ENCODE measurements around the gene CCDC85C.
A peak's percentile ranks its signal among the peaks of the same experiment; 100 is the strongest.

The CCDC85C gene

GRCh38 chr14:99568567-99569560 lies 35.1 kb downstream of the CCDC85C start:
- Histone ChIP-seq H3K4me2 (peak overlapping the region; percentile 26), H3K4me1 (ENCODE audit: low read depth, poor library complexity, severe bottlenecking) (peaks cover 29% of the 10 kb centered on the region), H3K27ac (peak overlapping the region; percentile 32; the same call in 1 of the 2 replicates), H3K79me2 (ENCODE audit: insufficient read depth, low read depth) (no peaks in the 10 kb centered on the region), H3K27me3 (ENCODE audit: insufficient read depth, low read depth) (no peaks in the 10 kb centered on the region), H3K4me3 (IDR thresholded peaks at IDR 0.05; ENCODE audit: insufficient read depth, low read depth, low read length) (no peak overlapping the region), H4K20me1 (ENCODE audit: insufficient read depth) (no peaks in the 10 kb centered on the region), H2AFZ (ENCODE audit: low read depth) (no peak overlapping the region), H3K9ac (no peak overlapping the region), H3K36me3 (ENCODE audit: insufficient read depth) (no peaks in the 10 kb centered on the region)
- no peak for TF ChIP-seq CTCF (conservative IDR thresholded peaks at IDR 0.05; ENCODE audit: low read depth, low read length)

- Histone ChIP-seq H3K79me2 (ENCODE audit: insufficient read depth, low read depth) (no peaks in the 10 kb centered on the region), H3K36me3 (ENCODE audit: insufficient read depth) (no peaks in the 10 kb centered on the region), H4K20me1 (ENCODE audit: insufficient read depth) (no peaks in the 10 kb centered on the region), H3K27me3 (ENCODE audit: insufficient read depth, low read depth) (no peaks in the 10 kb centered on the region), H3K4me3 (IDR thresholded peaks at IDR 0.05; ENCODE audit: insufficient read depth, low read depth, low read length) (no peak overlapping the region), H3K4me1 (ENCODE audit: low read depth, poor library complexity, severe bottlenecking) (peaks cover 29% of the 10 kb centered on the region), H2AFZ (ENCODE audit: low read depth) (no peak overlapping the region), H3K27ac (no peak overlapping the region), H3K9ac (no peak overlapping the region), H3K4me2 (no peak overlapping the region)
- TF ChIP-seq CTCF (conservative IDR thresholded peaks at IDR 0.05; ENCODE audit: low read depth, low read length): no peak
Observed at GRCh38 chr14:99566390-99567354, 37.3 kb downstream of the CCDC85C start.

- Histone ChIP-seq H3K36me3 (ENCODE audit: insufficient read depth) (no peaks in the 10 kb centered on the region), H3K79me2 (ENCODE audit: insufficient read depth, low read depth) (no peaks in the 10 kb centered on the region), H3K27ac (no peak overlapping the region), H3K9ac (no peak overlapping the region), H2AFZ (ENCODE audit: low read depth) (no peak overlapping the region), H3K4me3 (IDR thresholded peaks at IDR 0.05; ENCODE audit: insufficient read depth, low read depth, low read length) (no peak overlapping the region), H3K4me2 (no peak overlapping the region), H3K4me1 (ENCODE audit: low read depth, poor library complexity, severe bottlenecking) (peaks cover 28% of the 10 kb centered on the region), H3K27me3 (ENCODE audit: insufficient read depth, low read depth) (no peaks in the 10 kb centered on the region), H4K20me1 (ENCODE audit: insufficient read depth) (no peaks in the 10 kb centered on the region)
- no peak for TF ChIP-seq CTCF (conservative IDR thresholded peaks at IDR 0.05; ENCODE audit: low read depth, low read length)
Observed at GRCh38 chr14:99566009-99566389, 38.0 kb downstream of the CCDC85C start.

- Histone ChIP-seq H3K4me2 (no peak overlapping the region), H3K79me2 (ENCODE audit: insufficient read depth, low read depth) (no peaks in the 10 kb centered on the region), H4K20me1 (ENCODE audit: insufficient read depth) (no peaks in the 10 kb centered on the region), H3K9ac (no peak overlapping the region), H3K27me3 (ENCODE audit: insufficient read depth, low read depth) (no peaks in the 10 kb centered on the region), H3K36me3 (ENCODE audit: insufficient read depth) (no peaks in the 10 kb centered on the region), H3K4me1 (ENCODE audit: low read depth, poor library complexity, severe bottlenecking) (peaks cover 22% of the 10 kb centered on the region), H3K4me3 (IDR thresholded peaks at IDR 0.05; ENCODE audit: insufficient read depth, low read depth, low read length) (no peak overlapping the region), H3K27ac (no peak overlapping the region), H2AFZ (ENCODE audit: low read depth) (no peak overlapping the region)
- TF ChIP-seq CTCF (conservative IDR thresholded peaks at IDR 0.05; ENCODE audit: low read depth, low read length): no peak
Observed at GRCh38 chr14:99565383-99565782, 38.6 kb downstream of the CCDC85C start.

Data from KMS-11 (cell line).